Glutamatergic neuron (in vitro differentiated cells): ENCODE data around the gene C22orf15. TPM values are rescaled to one million over a fixed set of nuclear protein-coding genes. Genes with fewer than 3 reads are reported as not detected.

Experiments used
- DNase-seq: peaks from one replicate; pipeline ENCODE4 v3.0.0; 2022
- H3K27ac Mint-ChIP-seq: one replicate; pipeline ENCODE4 v1.8.0; 2020; ENCODE audit warnings: mild to moderate bottlenecking, mixed read lengths, inconsistent platforms; ENCODE audit not compliant: unreplicated experiment
- H3K27me3 Mint-ChIP-seq: one replicate; pipeline ENCODE4 v1.8.0; 2020; ENCODE audit warnings: mild to moderate bottlenecking, moderate library complexity, mixed read lengths, inconsistent platforms; ENCODE audit not compliant: unreplicated experiment
- H3K36me3 Mint-ChIP-seq: one replicate; pipeline ENCODE4 v1.8.0; 2020; ENCODE audit warnings: mild to moderate bottlenecking, mixed read lengths, inconsistent platforms; ENCODE audit not compliant: unreplicated experiment
- H3K4me1 Mint-ChIP-seq: one replicate; pipeline ENCODE4 v1.8.0; 2020; ENCODE audit warnings: mild to moderate bottlenecking, low read depth, mixed read lengths, inconsistent platforms; ENCODE audit not compliant: unreplicated experiment
- H3K4me3 Mint-ChIP-seq: one replicate; pipeline ENCODE4 v1.8.0; 2020; ENCODE audit warnings: mild to moderate bottlenecking, mixed read lengths, inconsistent platforms; ENCODE audit not compliant: unreplicated experiment
- H3K9me3 Mint-ChIP-seq: one replicate; pipeline ENCODE4 v1.8.0; 2020; ENCODE audit warnings: mild to moderate bottlenecking, moderate library complexity, mixed read lengths, inconsistent platforms; ENCODE audit not compliant: unreplicated experiment
- CTCF ChIP-seq: fragments of 200-600 bp; sonication (generic); IDR thresholded peaks from one replicate; pipeline ENCODE4 v1.5.0; 2021; ENCODE audit not compliant: partially characterized antibody, unreplicated experiment
- total RNA-seq: library from RNA; stranded (reverse); fragmentation: NEBNext Ultra II Directional; extraction: Animal tissue kit (Norgen Biotek cat#: 25700); gene quantifications from one replicate; pipeline ENCODE4 v1.2.1, GENCODE V29; 2021; ENCODE audit not compliant: unreplicated experiment

C22orf15 gene
- total RNA-seq, 1 donor from 2014 or later, result not detected

GRCh38 chr22:23754220-23754919 lies 8.4 kb upstream of the C22orf15 start, which contains the start of gene VPREB3:
TSS of gene VPREB3 (minus strand) at chr22:23754425. CDS start at chr22:23754363, 62 bp downstream.
- Mint-ChIP-seq H3K27ac (no peak within 1 kb of the TSS), H3K4me3 (no peak within 1 kb of the TSS), H3K4me1 (peaks cover 2% of the 10 kb centered on the region), H3K36me3 (no peaks in the 10 kb centered on the region), H3K9me3 (peaks cover 9% of the 10 kb centered on the region), H3K27me3 (peaks cover 13% of the 10 kb centered on the region)
- no peak for TF ChIP-seq CTCF
- DNase-seq, result no peak

- H3K36me3 Mint-ChIP-seq, result no peaks in the 10 kb centered on the region
- no peak overlapping the region for H3K27ac Mint-ChIP-seq
- H3K4me3 Mint-ChIP-seq, result no peak overlapping the region
- H3K27me3 Mint-ChIP-seq, result peaks cover 10% of the 10 kb centered on the region
- H3K9me3 Mint-ChIP-seq, result peaks cover 7% of the 10 kb centered on the region
- H3K4me1 Mint-ChIP-seq, result peaks cover 2% of the 10 kb centered on the region
- TF ChIP-seq CTCF, result no peak
- DNase-seq, result no peak
These were observed 7.7 kb upstream of the C22orf15 start for GRCh38 chr22:23754980-23755636.

- H3K9me3 Mint-ChIP-seq, result peaks cover 5% of the 10 kb centered on the region
- no peaks in the 10 kb centered on the region for H3K4me1 Mint-ChIP-seq
- TF ChIP-seq CTCF, result no peak
- H3K4me3 Mint-ChIP-seq, result no peak overlapping the region
- H3K36me3 Mint-ChIP-seq, result no peaks in the 10 kb centered on the region
- peaks cover 5% of the 10 kb centered on the region for H3K27me3 Mint-ChIP-seq
- DNase-seq, result no peak
- no peak overlapping the region for H3K27ac Mint-ChIP-seq
These were observed 7.1 kb upstream of the C22orf15 start for GRCh38 chr22:23755711-23756110.

GRCh38 chr22:23756891-23757290 lies 5.9 kb upstream of the C22orf15 start:
- no peak for DNase-seq
- no peaks in the 10 kb centered on the region for H3K4me1 Mint-ChIP-seq
- TF ChIP-seq CTCF, result no peak
- peaks cover 5% of the 10 kb centered on the region for H3K27me3 Mint-ChIP-seq
- no peaks in the 10 kb centered on the region for H3K36me3 Mint-ChIP-seq
- peaks cover 1% of the 10 kb centered on the region for H3K9me3 Mint-ChIP-seq
- H3K27ac Mint-ChIP-seq, result no peak overlapping the region
- no peak overlapping the region for H3K4me3 Mint-ChIP-seq

- no peak for TF ChIP-seq CTCF
- DNase-seq, result no peak
- H3K4me3 Mint-ChIP-seq, result no peak overlapping the region
- H3K27me3 Mint-ChIP-seq, result peaks cover 8% of the 10 kb centered on the region
- H3K9me3 Mint-ChIP-seq, result no peaks in the 10 kb centered on the region
- no peaks in the 10 kb centered on the region for H3K4me1 Mint-ChIP-seq
- H3K27ac Mint-ChIP-seq, result no peak overlapping the region
- no peaks in the 10 kb centered on the region for H3K36me3 Mint-ChIP-seq
These were observed 3.2 kb upstream of the C22orf15 start for GRCh38 chr22:23759566-23759965.
